Activated naive CD8-positive, alpha-beta T cell treated with anti-CD3 and anti-CD28 coated beads, Interleukin-2, amount 10 ng/mL, durations not matched to agents 7 days and 5 days (primary cell): ENCODE measurements around the gene CFAP61. TPM values are rescaled to one million over a fixed set of nuclear protein-coding genes. Genes with fewer than 3 reads are reported as not detected.

Experiments
- ATAC-seq: fragments of 150-1000 bp; cut with Tn5 transposase; one replicate; pipeline ENCODE4 v1.10.0; 2021; ENCODE audit warnings: low read depth, moderate library complexity
- POLR2A ChIA-PET: fragments of 350-600 bp; sonication (Branson Sonifier 250); formaldehyde crosslinking; loops from one replicate; lab custom pipeline; 2021; ENCODE audit warnings: antibody characterized with exemption; lab: Charles Lee
- DNase-seq: peaks from one replicate; pipeline ENCODE4 v3.0.0; 2021
- H3K27ac Mint-ChIP-seq: one replicate; pipeline ENCODE4 v1.8.0; 2022; ENCODE audit warnings: mild to moderate bottlenecking, mixed read lengths
- H3K27me3 Mint-ChIP-seq: one replicate; pipeline ENCODE4 v1.8.0; 2022; ENCODE audit warnings: mild to moderate bottlenecking, moderate library complexity, mixed read lengths
- H3K36me3 Mint-ChIP-seq: one replicate; pipeline ENCODE4 v1.8.0; 2021; ENCODE audit warnings: mild to moderate bottlenecking, mixed read lengths
- H3K4me1 Mint-ChIP-seq: one replicate; pipeline ENCODE4 v1.8.0; 2021; ENCODE audit warnings: mixed read lengths
- H3K4me3 Mint-ChIP-seq: one replicate; pipeline ENCODE4 v1.8.0; 2022; ENCODE audit warnings: mild to moderate bottlenecking, moderate library complexity, mixed read lengths
- H3K9me3 Mint-ChIP-seq: one replicate; pipeline ENCODE4 v1.8.0; 2021; ENCODE audit warnings: mixed read lengths
- total RNA-seq, 2 experiments: library from RNA; stranded (reverse); gene quantifications; one replicate each; pipeline ENCODE4 v1.2.3, GENCODE V29; 2021

Gene CFAP61
- total RNA-seq, 2 experiments from 2014 or later = not detected

GRCh38 chr20:20019123-20019522 is 33.2 kb upstream of the CFAP61 start:
- Mint-ChIP-seq H3K36me3 (peaks cover 9% of the 10 kb centered on the region), H3K4me1 (peaks cover 53% of the 10 kb centered on the region), H3K27ac (peak overlapping the region; percentile 9), H3K9me3 (no peaks in the 10 kb centered on the region), H3K27me3 (no peaks in the 10 kb centered on the region), H3K4me3 (peak overlapping the region; percentile 45)
- POLR2A ChIA-PET = no interaction called here
- no peak for DNase-seq
- ATAC-seq = no peak

DNA sequence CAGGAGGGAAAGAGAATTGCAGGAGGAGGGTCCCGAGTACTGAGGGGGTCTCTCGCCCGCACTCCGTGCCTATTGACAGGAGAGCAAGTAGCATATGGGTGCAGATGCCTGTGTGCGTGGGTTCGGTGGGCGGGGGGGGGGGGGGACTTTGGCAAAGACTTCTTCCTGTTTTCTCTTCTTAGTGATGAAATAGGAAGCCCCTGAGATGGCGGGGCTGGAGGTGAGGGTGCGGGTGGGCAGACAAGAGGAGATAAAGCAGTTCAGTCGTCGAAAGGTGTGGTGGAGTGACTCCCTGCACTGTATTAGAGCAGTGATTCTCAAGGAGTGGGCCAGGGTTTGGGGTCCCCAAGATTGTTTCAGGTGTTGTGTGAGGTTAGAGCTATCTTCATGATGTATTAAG is 31.4 kb upstream of the CFAP61 start:
- DNase-seq = no peak
- Mint-ChIP-seq H3K4me3 (peak overlapping the region; percentile 76), H3K27me3 (no peaks in the 10 kb centered on the region), H3K36me3 (peaks cover 11% of the 10 kb centered on the region), H3K4me1 (peaks cover 56% of the 10 kb centered on the region), H3K9me3 (no peaks in the 10 kb centered on the region), H3K27ac (peak overlapping the region; percentile 88)
- ATAC-seq = no peak
- POLR2A ChIA-PET = interaction anchor here (1.4 kb wide), 1 partner anchor 10 kb away, joined by 3 read pairs; no protein-coding TSS in a partner anchor

GRCh38 chr20:20021835-20022234 is 30.5 kb upstream of the CFAP61 start:
- Mint-ChIP-seq H3K4me1 (peaks cover 52% of the 10 kb centered on the region), H3K4me3 (peak overlapping the region; percentile 40), H3K36me3 (peaks cover 11% of the 10 kb centered on the region), H3K9me3 (no peaks in the 10 kb centered on the region), H3K27me3 (no peaks in the 10 kb centered on the region), H3K27ac (peak overlapping the region; percentile 81)
- DNase-seq (no peak), ATAC-seq (no peak)
- POLR2A ChIA-PET = no interaction called here

DNA sequence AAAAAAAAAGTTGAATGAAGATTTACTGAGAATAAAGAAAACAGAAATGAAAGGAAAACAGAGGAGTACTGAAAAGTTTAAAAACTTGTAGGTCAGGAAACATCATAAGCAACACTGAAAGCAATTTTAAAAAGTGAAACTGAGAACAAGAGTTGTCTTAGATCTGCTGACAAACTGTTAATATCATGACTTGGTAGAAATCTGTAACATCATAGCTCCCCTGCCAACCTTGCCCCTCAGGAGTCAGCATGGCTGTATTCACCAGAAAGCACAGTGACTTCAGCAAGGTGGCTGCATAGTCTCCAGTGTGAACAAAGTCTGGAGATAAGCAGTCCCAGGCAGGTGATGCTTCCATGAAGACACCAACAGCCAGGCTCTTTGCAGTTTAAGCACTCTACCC is 29.8 kb upstream of the CFAP61 start:
- Mint-ChIP-seq H3K4me1 (peaks cover 51% of the 10 kb centered on the region), H3K36me3 (peaks cover 11% of the 10 kb centered on the region), H3K4me3 (peak overlapping the region; percentile 43), H3K9me3 (no peaks in the 10 kb centered on the region), H3K27me3 (no peaks in the 10 kb centered on the region), H3K27ac (peak overlapping the region; percentile 72)
- POLR2A ChIA-PET = no interaction called here
- ATAC-seq = peak; percentile 25
- no peak for DNase-seq

GRCh38 chr20:20023395-20023794 is 28.9 kb upstream of the CFAP61 start:
- Mint-ChIP-seq H3K9me3 (no peaks in the 10 kb centered on the region), H3K4me3 (no peak overlapping the region), H3K36me3 (peaks cover 11% of the 10 kb centered on the region), H3K4me1 (peaks cover 45% of the 10 kb centered on the region), H3K27ac (no peak overlapping the region), H3K27me3 (no peaks in the 10 kb centered on the region)
- ATAC-seq (no peak), DNase-seq (no peak)
- POLR2A ChIA-PET = no interaction called here

DNA sequence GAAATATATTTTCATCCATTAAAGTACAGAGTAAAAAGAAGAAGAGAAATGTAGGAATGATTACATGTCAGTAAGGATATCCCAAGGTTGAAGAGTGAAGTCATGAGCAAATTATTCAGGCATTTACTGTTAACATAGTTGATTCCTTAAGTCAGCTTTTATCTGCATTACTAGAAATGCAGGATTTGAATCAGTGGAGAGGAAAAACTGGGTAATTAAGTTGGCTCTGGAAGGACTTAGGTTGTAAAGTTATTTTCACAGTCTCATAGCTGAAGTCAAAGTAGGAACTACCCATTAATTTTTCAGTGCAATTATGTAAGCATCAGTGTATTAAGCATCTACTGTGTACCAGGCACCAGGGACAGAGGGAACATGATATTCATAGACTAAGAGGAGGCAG is 27.4 kb upstream of the CFAP61 start:
- Mint-ChIP-seq H3K4me3 (no peak overlapping the region), H3K36me3 (peaks cover 10% of the 10 kb centered on the region), H3K9me3 (no peaks in the 10 kb centered on the region), H3K27me3 (no peaks in the 10 kb centered on the region), H3K27ac (no peak overlapping the region), H3K4me1 (peaks cover 35% of the 10 kb centered on the region)
- POLR2A ChIA-PET = interaction anchor here (1.0 kb wide), 1 partner anchor 26 kb away, joined by 4 read pairs; no protein-coding TSS in a partner anchor
- no peak for DNase-seq
- no peak for ATAC-seq

DNA sequence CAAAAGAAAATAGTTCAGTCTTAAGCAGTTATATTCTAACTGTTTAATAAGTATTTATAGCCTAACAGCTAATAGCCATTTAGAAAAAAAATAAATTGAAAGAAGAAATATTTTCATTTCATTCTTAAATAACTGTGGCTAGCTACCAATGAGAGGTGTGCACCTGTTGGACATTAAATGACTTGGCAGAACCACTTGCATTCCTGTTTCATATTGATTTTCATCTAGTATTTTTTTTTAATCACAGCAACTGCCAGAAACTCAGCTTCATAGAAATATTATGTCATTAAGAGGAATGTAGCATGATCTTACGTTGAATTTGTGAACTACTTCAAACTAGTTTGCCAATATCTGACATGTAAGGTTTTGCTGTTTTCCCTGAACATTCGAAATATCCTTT is 25.0 kb upstream of the CFAP61 start:
- ATAC-seq (no peak), DNase-seq (no peak)
- H3K27ac Mint-ChIP-seq = no peak overlapping the region
- no peak overlapping the region for H3K4me3 Mint-ChIP-seq
- POLR2A ChIA-PET = interaction anchor here (0.7 to 1.5 kb wide), 2 partner anchors 13 to 25 kb away, joined by 3 read pairs; partner anchors contain the start of genes CFAP61 and CRNKL1
- no peaks in the 10 kb centered on the region for H3K27me3 Mint-ChIP-seq
- no peaks in the 10 kb centered on the region for H3K9me3 Mint-ChIP-seq
- peaks cover 18% of the 10 kb centered on the region for H3K36me3 Mint-ChIP-seq
- peaks cover 20% of the 10 kb centered on the region for H3K4me1 Mint-ChIP-seq

DNA sequence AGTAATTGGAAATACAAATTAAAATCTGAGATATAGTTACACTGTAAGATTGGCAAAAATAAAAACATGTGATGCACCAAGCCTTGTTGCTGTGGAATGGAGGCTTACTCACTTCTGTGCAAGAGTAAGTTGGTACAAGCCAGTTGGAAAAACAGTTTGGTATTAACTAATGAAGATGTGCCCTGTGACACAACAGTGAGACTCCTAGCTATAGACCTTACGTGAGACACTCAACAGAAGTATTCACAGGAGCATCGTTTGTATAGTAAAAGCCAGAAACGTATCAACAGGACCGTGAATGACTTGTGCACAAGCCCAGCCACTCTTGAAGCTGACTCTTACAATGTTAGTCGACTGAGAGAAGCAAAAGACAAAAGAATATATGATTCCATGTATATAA is 20.5 kb upstream of the CFAP61 start:
- POLR2A ChIA-PET = interaction anchor here (1.4 kb wide), 1 partner anchor 11 kb away, joined by 3 read pairs; no protein-coding TSS in a partner anchor
- no peak for DNase-seq
- Mint-ChIP-seq H3K36me3 (peaks cover 26% of the 10 kb centered on the region), H3K9me3 (no peaks in the 10 kb centered on the region), H3K27me3 (no peaks in the 10 kb centered on the region), H3K27ac (no peak overlapping the region), H3K4me3 (no peak overlapping the region), H3K4me1 (peaks cover 5% of the 10 kb centered on the region)
- no peak for ATAC-seq

DNA sequence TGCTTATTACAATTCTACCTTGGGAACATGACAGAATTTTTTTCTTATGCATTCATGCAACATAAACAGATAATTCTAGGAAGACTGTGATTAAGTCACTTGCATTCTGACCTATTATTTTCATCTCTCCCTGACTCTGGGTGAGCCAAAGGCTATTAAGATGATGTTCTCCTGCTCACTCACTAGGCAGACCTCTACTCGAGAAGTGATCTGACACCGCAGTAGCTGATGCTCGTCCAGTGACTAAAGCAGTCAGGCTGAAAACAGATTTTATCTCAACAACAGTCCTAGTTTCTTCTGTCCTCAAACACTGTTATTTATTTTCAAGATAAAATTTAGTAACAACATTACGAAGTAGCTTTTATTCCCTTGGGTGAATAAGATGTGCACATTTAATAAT is 17.8 kb upstream of the CFAP61 start:
- ATAC-seq = no peak
- POLR2A ChIA-PET = no interaction called here

DNA sequence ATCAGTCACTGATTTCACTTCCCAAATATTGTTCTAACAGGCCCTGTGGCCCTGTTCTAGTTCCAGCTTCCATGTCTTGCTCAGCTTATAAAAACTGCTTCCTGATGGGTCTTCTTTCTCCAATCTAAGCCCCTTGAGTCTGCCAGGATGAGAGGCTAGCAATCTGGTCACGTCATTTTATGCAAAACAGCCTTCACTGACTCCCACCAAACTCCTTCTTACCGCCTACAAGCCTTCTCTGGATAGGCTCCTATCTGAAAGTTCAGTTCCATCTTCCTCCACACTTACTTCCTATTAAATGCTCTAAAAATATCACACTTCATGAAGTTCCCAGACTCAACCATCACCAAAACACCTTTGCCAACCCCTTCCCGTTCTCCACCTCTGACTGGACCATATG is 15.6 kb upstream of the CFAP61 start:
- H3K9me3 Mint-ChIP-seq = no peaks in the 10 kb centered on the region
- peaks cover 22% of the 10 kb centered on the region for H3K36me3 Mint-ChIP-seq
- H3K27ac Mint-ChIP-seq = peak overlapping the region; percentile 18
- no peaks in the 10 kb centered on the region for H3K27me3 Mint-ChIP-seq
- no peak overlapping the region for H3K4me3 Mint-ChIP-seq
- POLR2A ChIA-PET = no interaction called here
- ATAC-seq (no peak), DNase-seq (no peak)
- H3K4me1 Mint-ChIP-seq = no peaks in the 10 kb centered on the region

More for the DNA sequence above, 17.8 kb upstream of the CFAP61 start:
- H3K36me3 Mint-ChIP-seq = peaks cover 29% of the 10 kb centered on the region
- H3K4me3 Mint-ChIP-seq = no peak overlapping the region
- H3K27me3 Mint-ChIP-seq = no peaks in the 10 kb centered on the region
- H3K27ac Mint-ChIP-seq = no peak overlapping the region
- DNase-seq = no peak
- no peaks in the 10 kb centered on the region for H3K9me3 Mint-ChIP-seq
- peaks cover 5% of the 10 kb centered on the region for H3K4me1 Mint-ChIP-seq

DNA sequence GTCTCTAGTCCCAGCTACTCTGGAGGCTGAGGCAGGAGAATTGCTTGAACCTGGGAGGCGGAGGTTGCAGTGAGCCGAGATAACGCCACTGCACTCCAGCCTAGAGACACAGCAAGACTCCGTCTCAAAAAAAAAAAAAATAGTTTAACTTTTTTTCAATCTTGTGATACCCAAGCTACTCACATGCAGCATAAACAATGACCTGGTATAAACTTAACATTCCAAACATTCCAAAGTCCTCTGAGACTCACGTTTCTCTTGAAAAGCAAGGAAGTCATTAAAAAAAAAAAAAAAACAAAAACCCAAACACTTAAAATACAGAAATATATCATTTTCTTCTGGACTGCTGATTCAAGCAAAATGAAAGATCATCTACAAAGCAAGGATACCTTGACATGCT is 14.4 kb upstream of the CFAP61 start:
- H3K9me3 Mint-ChIP-seq = no peaks in the 10 kb centered on the region
- POLR2A ChIA-PET = interaction anchor here (0.6 to 1.2 kb wide), 2 partner anchors 20 to 674 kb away, joined by 3 read pairs; partner anchors contain the start of gene RALGAPA2
- H3K4me3 Mint-ChIP-seq = no peak overlapping the region
- H3K27ac Mint-ChIP-seq = no peak overlapping the region
- DNase-seq (no peak), ATAC-seq (no peak)
- peaks cover 23% of the 10 kb centered on the region for H3K36me3 Mint-ChIP-seq
- H3K4me1 Mint-ChIP-seq = no peaks in the 10 kb centered on the region
- H3K27me3 Mint-ChIP-seq = no peaks in the 10 kb centered on the region

DNA sequence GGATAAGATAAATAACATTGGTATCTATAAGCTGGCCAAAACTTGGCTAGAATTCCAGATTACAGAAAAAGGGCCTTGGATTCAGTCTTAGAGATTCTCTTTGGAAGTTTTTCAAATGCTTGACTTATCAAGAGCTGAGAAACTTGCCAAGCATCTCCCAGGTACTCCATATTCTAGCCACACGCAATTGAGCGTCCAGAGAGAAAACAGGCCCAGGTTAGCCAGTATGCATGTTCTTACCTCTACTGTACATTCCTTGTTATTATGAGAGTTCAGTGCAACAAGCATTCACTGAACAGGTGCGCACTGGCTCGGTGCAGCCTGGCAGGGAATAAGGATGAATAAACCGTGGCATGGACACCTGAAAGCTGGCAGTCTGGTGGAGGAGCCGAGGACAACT is 13.7 kb upstream of the CFAP61 start:
- Mint-ChIP-seq H3K27me3 (no peaks in the 10 kb centered on the region), H3K4me1 (no peaks in the 10 kb centered on the region), H3K9me3 (no peaks in the 10 kb centered on the region), H3K27ac (no peak overlapping the region), H3K4me3 (no peak overlapping the region), H3K36me3 (peaks cover 28% of the 10 kb centered on the region)
- no peak for DNase-seq
- POLR2A ChIA-PET = interaction anchor here (0.6 to 1.2 kb wide), 2 partner anchors 21 to 674 kb away, joined by 3 read pairs; partner anchors contain the start of gene RALGAPA2
- ATAC-seq = no peak

GRCh38 chr20:20039752-20040387 is 12.5 kb upstream of the CFAP61 start:
- POLR2A ChIA-PET = no interaction called here
- ATAC-seq = no peak
- no peaks in the 10 kb centered on the region for H3K27me3 Mint-ChIP-seq
- H3K4me3 Mint-ChIP-seq = no peak overlapping the region
- H3K4me1 Mint-ChIP-seq = no peaks in the 10 kb centered on the region
- DNase-seq = no peak
- no peak overlapping the region for H3K27ac Mint-ChIP-seq
- no peaks in the 10 kb centered on the region for H3K9me3 Mint-ChIP-seq
- peaks cover 30% of the 10 kb centered on the region for H3K36me3 Mint-ChIP-seq

DNA sequence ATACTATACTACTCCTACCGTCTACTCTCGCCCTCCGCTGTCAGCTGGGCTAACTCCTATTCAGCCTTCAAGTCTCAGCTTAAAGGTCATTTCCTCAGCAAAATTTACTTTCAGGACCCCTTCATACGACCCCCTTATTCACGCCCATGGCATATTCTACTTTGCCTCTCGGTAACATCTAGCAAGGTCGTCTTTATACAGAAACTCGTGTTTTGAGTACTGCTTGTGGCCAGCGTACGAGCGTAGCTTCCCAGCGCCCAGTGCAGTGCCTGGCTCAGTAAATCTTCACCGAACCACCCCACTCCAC is 612 bp upstream of the CFAP61 start:
- peaks cover 16% of the 10 kb centered on the region for H3K36me3 Mint-ChIP-seq
- ATAC-seq = peak; percentile 29
- POLR2A ChIA-PET = interaction anchor here (0.9 to 2.4 kb wide), 5 partner anchors 26 to 1914 kb away, joined by 3 to 37 read pairs (median 4); partner anchors contain the start of genes KAT14, NAA20, PET117 and ZNF133

More for the DNA sequence above, 612 bp upstream of the CFAP61 start:
- Mint-ChIP-seq H3K27ac (peak overlapping the region; percentile 96), H3K27me3 (no peaks in the 10 kb centered on the region), H3K4me3 (peak overlapping the region; percentile 97), H3K4me1 (peaks cover 11% of the 10 kb centered on the region), H3K9me3 (no peaks in the 10 kb centered on the region)
- DNase-seq = no peak
